H1 (cell line): ENCODE data around the gene CHCHD3. TPM values are rescaled to one million over a fixed set of nuclear protein-coding genes. Genes with fewer than 3 reads are reported as not detected.

Experiments used
- CTCF ChIA-PET: fragments of 300-600 bp; sonication (Branson Sonifier 250); formaldehyde crosslinking; loops from one replicate; lab custom pipeline; 2021; ENCODE audit not compliant: partially characterized antibody; lab: Charles Lee
- POLR2A ChIA-PET: fragments of 300-600 bp; sonication (Branson Sonifier 250); formaldehyde crosslinking; loops from one replicate; lab custom pipeline; 2021; ENCODE audit warnings: inconsistent platforms; ENCODE audit not compliant: partially characterized antibody; lab: Charles Lee
- DNase-seq, 2 experiments: peaks; one replicate each; pipeline versions ENCODE4 v3.0.0 to v3.0.0-alpha.2; 2010 to 2022; ENCODE audit warnings: low spot score in 2 of 2, low read depth in 1 of 2, mixed read lengths in 1 of 2
- FAIRE-seq: peaks from 2 replicates; lab custom pipeline; 2011; peaks lifted over from hg19 to GRCh38; lab: Jason Lieb, UNC
- H2AFZ ChIP-seq: 2 replicates; pipeline ENCODE4 v1.8.1; 2012; ENCODE audit warnings: low read length, inconsistent platforms
- H2AK5ac ChIP-seq: 2 replicates; pipeline ENCODE4 v1.6.1; 2013; ENCODE audit warnings: low read depth, low read length
- H2BK120ac ChIP-seq: replicated peaks from 2 replicates; pipeline ENCODE3; 2013; ENCODE audit warnings: low read depth, low read length, inconsistent platforms
- H2BK12ac ChIP-seq: 2 replicates; pipeline ENCODE4 v1.6.1; 2013; ENCODE audit warnings: low read depth, low read length
- H2BK15ac ChIP-seq: 2 replicates; pipeline ENCODE4 v1.6.1; 2013; ENCODE audit warnings: low read length
- H2BK20ac ChIP-seq: 2 replicates; pipeline ENCODE4 v1.6.1; 2013; ENCODE audit warnings: low read length
- H2BK5ac ChIP-seq: 2 replicates; pipeline ENCODE4 v1.6.1; 2013; ENCODE audit warnings: low read depth, low read length
- H3K14ac ChIP-seq: 2 replicates; pipeline ENCODE4 v1.6.1; 2013; ENCODE audit warnings: inconsistent platforms; ENCODE audit not compliant: insufficient read length
- H3K18ac ChIP-seq: 2 replicates; pipeline ENCODE4 v1.6.1; 2013; ENCODE audit warnings: low read length; ENCODE audit errors: extremely low read depth
- H3K23ac ChIP-seq: 2 replicates; pipeline ENCODE4 v1.6.1; 2013; ENCODE audit warnings: inconsistent platforms; ENCODE audit not compliant: insufficient read length
- H3K23me2 ChIP-seq: 2 replicates; pipeline ENCODE4 v1.6.1; 2013; ENCODE audit warnings: low read depth, low read length
- H3K27ac ChIP-seq: 2 replicates; pipeline ENCODE4 v1.6.1; 2011; ENCODE audit warnings: low read depth, low read length, inconsistent platforms
- H3K27me3 ChIP-seq, 4 experiments: replicated peaks in 1 of 4; 1 replicate in 1 of 4; 2 replicates in 3 of 4; pipeline versions ENCODE4 v1.6.1 to v1.8.1; 2011 to 2013; ENCODE audit warnings: low read length in 3 of 4, mild to moderate bottlenecking in 3 of 4, inconsistent platforms in 2 of 4, mixed read lengths in 2 of 4, moderate library complexity in 1 of 4; ENCODE audit not compliant: control insufficient read depth in 3 of 4, insufficient read depth in 3 of 4; ENCODE audit errors: extremely low read depth in 1 of 4
- H3K36me3 ChIP-seq, 4 experiments: 2 replicates each; pipeline versions ENCODE4 v1.6.1 to v1.8.1; 2011 to 2013; ENCODE audit warnings: mild to moderate bottlenecking in 4 of 4, low read length in 3 of 4, moderate library complexity in 2 of 4, control low read depth in 1 of 4, inconsistent platforms in 1 of 4; ENCODE audit not compliant: insufficient read depth in 4 of 4, control insufficient read depth in 2 of 4
- H3K4ac ChIP-seq: replicated peaks from 2 replicates; pipeline ENCODE3; 2013; ENCODE audit warnings: low read length, low read depth, mixed read lengths, inconsistent platforms; ENCODE audit not compliant: insufficient read length
- H3K4me1 ChIP-seq, 4 experiments: replicated peaks in 1 of 4; 1 replicate in 1 of 4; 2 replicates in 3 of 4; pipeline versions ENCODE4 v1.6.1 to v1.8.1; 2011 to 2013; ENCODE audit warnings: low read length in 3 of 4, inconsistent platforms in 2 of 4, mixed read lengths in 1 of 4; ENCODE audit not compliant: insufficient read depth in 4 of 4, control insufficient read depth in 3 of 4
- H3K4me2 ChIP-seq, 2 experiments: 2 replicates each; pipeline versions ENCODE4 v1.6.1 to v1.8.1; 2011 to 2013; ENCODE audit warnings: low read depth in 2 of 2, low read length in 2 of 2, control low read depth in 1 of 2, inconsistent platforms in 1 of 2, mild to moderate bottlenecking in 1 of 2; ENCODE audit not compliant: insufficient read depth in 1 of 2
- H3K4me3 ChIP-seq, 4 experiments: fragments of 200-600, 300-600 bp in 1 of 4; sonication (generic), shearing (Covaris generic), sonication (Bioruptor Twin) in 1 of 4; 2 replicates each; pipeline versions ENCODE4 v1.5.1 to v1.8.1; 2011 to 2016; ENCODE audit warnings: low read length in 4 of 4, low read depth in 3 of 4, control low read depth in 2 of 4, inconsistent platforms in 2 of 4, mild to moderate bottlenecking in 2 of 4, mixed read lengths in 1 of 4, moderate library complexity in 1 of 4; ENCODE audit not compliant: insufficient read depth in 2 of 4; ENCODE audit errors: extremely low read depth in 1 of 4
- H3K56ac ChIP-seq: replicated peaks from 2 replicates; pipeline ENCODE3; 2013; ENCODE audit warnings: low read depth, mild to moderate bottlenecking, mixed read lengths, low read length, inconsistent platforms; ENCODE audit not compliant: insufficient read length
- H3K79me1 ChIP-seq: 2 replicates; pipeline ENCODE4 v1.6.1; 2013; ENCODE audit warnings: low read depth, low read length, control low read depth
- H3K79me2 ChIP-seq, 2 experiments: 2 replicates each; pipeline versions ENCODE4 v1.6.1 to v1.8.1; 2012 to 2013; ENCODE audit warnings: low read length in 2 of 2, mild to moderate bottlenecking in 2 of 2, inconsistent platforms in 1 of 2; ENCODE audit not compliant: insufficient read depth in 2 of 2, control insufficient read depth in 1 of 2
- H3K9ac ChIP-seq, 4 experiments: replicated peaks in 1 of 4; 1 replicate in 1 of 4; 2 replicates in 3 of 4; pipeline versions ENCODE4 v1.6.1 to v1.8.1; 2011 to 2013; ENCODE audit warnings: low read depth in 3 of 4, low read length in 3 of 4, control low read depth in 2 of 4, mild to moderate bottlenecking in 2 of 4, moderate library complexity in 2 of 4, inconsistent platforms in 1 of 4; ENCODE audit errors: extremely low read depth in 1 of 4
- H3K9me3 ChIP-seq, 2 experiments: 2 replicates each; pipeline versions ENCODE4 v1.6.1 to v1.8.1; 2012 to 2013; ENCODE audit warnings: mild to moderate bottlenecking in 2 of 2, moderate library complexity in 2 of 2, control low read depth in 1 of 2, inconsistent platforms in 1 of 2, low read depth in 1 of 2, low read length in 1 of 2, mixed read lengths in 1 of 2; ENCODE audit not compliant: insufficient read depth in 2 of 2
- H4K20me1 ChIP-seq, 2 experiments: replicated peaks in 1 of 2; 2 replicates each; pipeline versions ENCODE3 to v1.8.1; 2011 to 2013; ENCODE audit warnings: inconsistent platforms in 2 of 2, low read length in 2 of 2, mild to moderate bottlenecking in 1 of 2; ENCODE audit not compliant: insufficient read depth in 2 of 2, control insufficient read depth in 1 of 2
- H4K5ac ChIP-seq: 2 replicates; pipeline ENCODE4 v1.6.1; 2013; ENCODE audit warnings: low read length, low read depth, mixed read lengths, inconsistent platforms; ENCODE audit not compliant: insufficient read length
- H4K8ac ChIP-seq: 2 replicates; pipeline ENCODE4 v1.8.0; 2013; ENCODE audit warnings: mild to moderate bottlenecking, moderate library complexity, low read length, inconsistent platforms; ENCODE audit not compliant: insufficient read depth; ENCODE audit errors: extremely low read depth
- H4K91ac ChIP-seq: replicated peaks from 2 replicates; pipeline ENCODE3; 2013; ENCODE audit warnings: low read length, mixed read lengths, inconsistent platforms; ENCODE audit not compliant: insufficient read length
- CBX5 ChIP-seq: fragments of 300-800, 300-1000 bp; sonication (generic); IDR thresholded peaks from 2 replicates; pipeline ENCODE4 v1.7.1; 2016; ENCODE audit warnings: antibody characterized with exemption, low read length, low read depth
- KDM1A ChIP-seq: fragments of 200-600, 300-600 bp; sonication (generic); IDR thresholded peaks from 2 replicates; pipeline ENCODE4 v1.7.1; 2016; ENCODE audit warnings: mild to moderate bottlenecking, low read length, borderline replicate concordance
- NANOG ChIP-seq: IDR thresholded peaks from 2 replicates; pipeline ENCODE4 v1.6.1; 2011; ENCODE audit warnings: low read length, low read depth, mild to moderate bottlenecking, inconsistent platforms; ENCODE audit not compliant: insufficient read depth, poor library complexity, severe bottlenecking
- POLR2A ChIP-seq, 2 experiments: IDR thresholded peaks; 1 replicate in 1 of 2; 2 replicates in 1 of 2; pipeline ENCODE4 v1.6.1; 2011; ENCODE audit warnings: low read depth in 2 of 2, low read length in 2 of 2, mild to moderate bottlenecking in 2 of 2; ENCODE audit errors: control extremely low read depth in 1 of 2
- POLR2AphosphoS5 ChIP-seq: IDR thresholded peaks from 2 replicates; pipeline ENCODE4 v1.6.1; 2011; ENCODE audit warnings: low read depth, low read length
- RBBP5 ChIP-seq: IDR thresholded peaks from 2 replicates; pipeline ENCODE4 v1.7.1; 2012; ENCODE audit warnings: low read depth, mild to moderate bottlenecking, inconsistent platforms, low read length, moderate library complexity, borderline replicate concordance
- RFX5 ChIP-seq: IDR thresholded peaks from 2 replicates; pipeline ENCODE4 v1.6.1; 2011; ENCODE audit warnings: low read depth, low read length, improper control_type of control experiment, borderline replicate concordance
- RXRA ChIP-seq: IDR thresholded peaks from 2 replicates; pipeline ENCODE4 v1.6.1; 2011; ENCODE audit warnings: low read depth, mild to moderate bottlenecking, low read length, moderate library complexity; ENCODE audit not compliant: insufficient read depth
- SAP30 ChIP-seq: fragments of 300-600 bp; sonication (generic); IDR thresholded peaks from 2 replicates; pipeline ENCODE4 v1.7.1; 2012; ENCODE audit warnings: low read length, moderate library complexity, mild to moderate bottlenecking, inconsistent platforms; ENCODE audit not compliant: insufficient read depth, insufficient replicate concordance
- SIX5 ChIP-seq: IDR thresholded peaks from 2 replicates; pipeline ENCODE4 v1.6.1; 2011; ENCODE audit warnings: mild to moderate bottlenecking, low read depth, low read length
- SP2 ChIP-seq: IDR thresholded peaks from 2 replicates; pipeline ENCODE4 v1.6.1; 2012; ENCODE audit warnings: mild to moderate bottlenecking, low read length, inconsistent platforms
- SUZ12 ChIP-seq: fragments of 200-600 bp; sonication (generic); IDR thresholded peaks from 2 replicates; pipeline ENCODE4 v1.6.1; 2012; ENCODE audit warnings: mild to moderate bottlenecking, inconsistent platforms, low read length, moderate library complexity, mixed read lengths
- ZNF274 ChIP-seq: IDR thresholded peaks from 2 replicates; pipeline ENCODE4 v1.7.0; 2012; ENCODE audit warnings: low read length, borderline replicate concordance; ENCODE audit errors: extremely low read depth
- WGBS, 2 experiments: shearing (Covaris generic) in 1 of 2; methylation state at CpG; one replicate each; pipeline versions ENCODE4 v1.1.6 to v1.1.7; 2013 to 2015; ENCODE audit warnings: low lambda C conversion rate in 2 of 2, mixed read lengths in 2 of 2, inconsistent platforms in 1 of 2, low coverage in 1 of 2, missing lambda C conversion rate in 1 of 2; ENCODE audit not compliant: insufficient replicate concordance in 2 of 2, insufficient coverage in 1 of 2, insufficient read length in 1 of 2; ENCODE audit errors: extremely low coverage in 1 of 2, missing lambda C conversion rate in 1 of 2; 5-methylcytosine and 5-hydroxymethylcytosine counted together
- polyA plus RNA-seq, 7 experiments: library from polyadenylated mRNA; depleted of rRNA in 3 of 7; stranded (reverse) in 5 of 7; unstranded in 2 of 7; fragments of >200 nt in 5 of 7; fragments of 200-250 nt in 2 of 7; gene quantifications; 1 replicate in 5 of 7; 2 replicates in 1 of 7; 4 replicates in 1 of 7; pipeline versions ENCODE4 v1.2.1 to v1.2.3, GENCODE V29; 2011 to 2013; ENCODE audit warnings: missing spikeins in 2 of 7, mixed read lengths in 2 of 7
- total RNA-seq: library from RNA; stranded (reverse); fragmentation: NEBNext Ultra II Directional; extraction: Animal tissue kit (Norgen Biotek cat#: 25700); gene quantifications from 2 replicates; pipeline ENCODE4 v1.2.1, GENCODE V29; 2021
- TF ChIP-seq, protein P1 (sequence below): IDR thresholded peaks from 2 replicates; pipeline ENCODE4 v1.6.1; 2012; ENCODE audit warnings: inconsistent platforms

CHCHD3 gene
- total and polyA plus RNA-seq, 2 of the 8 experiments (the other 6 are each of a cell fraction or from before 2014, with no cell fraction given): 42.9 to 137 TPM

DNA sequence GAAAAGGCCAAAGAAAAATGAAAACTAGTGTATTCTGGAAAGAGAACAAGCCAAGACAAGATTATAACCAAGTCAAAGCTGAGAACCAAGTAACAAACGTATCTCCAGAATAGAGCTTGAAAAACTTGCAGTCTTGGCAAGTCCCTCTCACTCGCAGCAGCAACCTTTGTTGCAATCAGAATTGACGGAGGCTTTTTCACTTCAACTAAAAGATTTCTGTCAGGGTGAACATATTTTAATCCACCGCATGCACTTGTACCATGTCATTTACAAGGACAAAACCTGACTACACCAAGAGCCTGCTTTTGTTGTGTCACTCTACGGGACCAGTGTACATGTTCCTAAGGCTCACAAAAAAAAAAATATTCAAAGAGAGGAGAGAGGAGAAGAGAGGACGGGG is 122.0 kb downstream of the CHCHD3 start:
- Histone ChIP-seq H3K56ac (no peak overlapping the region), H2BK20ac (no peak overlapping the region), H3K36me3 (no peaks in the 10 kb centered on the region), H3K18ac (no peak overlapping the region)
- TF ChIP-seq POLR2A (IDR thresholded peaks at IDR 0.05; ENCODE audit: control extremely low read depth in 1 of 2, low read depth in 2 of 2, low read length in 2 of 2): no peak
- TF ChIP-seq SIX5: no peak
- no peak for TF ChIP-seq RFX5
- TF ChIP-seq SAP30: no peak
- no peak for TF ChIP-seq RBBP5
- TF ChIP-seq RXRA: no peak
- no peak for TF ChIP-seq NANOG
- no peak for TF ChIP-seq SUZ12
- TF ChIP-seq CBX5: no peak
- TF ChIP-seq, protein P1, sequence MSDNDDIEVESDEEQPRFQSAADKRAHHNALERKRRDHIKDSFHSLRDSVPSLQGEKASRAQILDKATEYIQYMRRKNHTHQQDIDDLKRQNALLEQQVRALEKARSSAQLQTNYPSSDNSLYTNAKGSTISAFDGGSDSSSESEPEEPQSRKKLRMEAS: no peak
- TF ChIP-seq POLR2AphosphoS5: no peak
- no peak for TF ChIP-seq KDM1A
- no peak for TF ChIP-seq SP2
- no peak for TF ChIP-seq ZNF274
- TF ChIP-seq, all 59 proteins: peak for 0
- Histone ChIP-seq H4K5ac (no peak overlapping the region), H4K20me1 (no peaks in the 10 kb centered on the region), H3K9me3 (no peaks in the 10 kb centered on the region), H2BK120ac (no peak overlapping the region), H3K4me3 (no peak overlapping the region), H4K91ac (no peak overlapping the region), H4K8ac (no peak overlapping the region), H2AK5ac (no peak overlapping the region), H3K79me2 (peaks cover 2 to 26% of the 10 kb centered on the region in 2 experiments; a peak in 3 of 4 replicates), H3K4ac (no peak overlapping the region), H3K14ac (no peak overlapping the region), H3K4me1 (no peaks in the 10 kb centered on the region), H3K23ac (no peak overlapping the region), H3K79me1 (peaks cover 1% of the 10 kb centered on the region; the same call in 1 of the 2 replicates), H3K23me2 (no peaks in the 10 kb centered on the region), H2BK15ac (no peak overlapping the region), H3K9ac (no peak overlapping the region), H3K4me2 (no peak overlapping the region), H2BK5ac (no peak overlapping the region), H2BK12ac (no peak overlapping the region), H2AFZ (no peak overlapping the region), H3K27me3 (no peaks in the 10 kb centered on the region), H3K27ac (no peak overlapping the region)
- DNase-seq (no peak), FAIRE-seq (no peak)
- ChIA-PET CTCF (no interaction called here), POLR2A (no interaction called here)
- WGBS, 2 experiments: 93% methylated on average over 6 of the region's 6 CpGs; no CpG with 5 or more reads in 1 of the 2 experiments
